ENCODE data around the gene HS3ST5. TPM values are rescaled to one million over a fixed set of nuclear protein-coding genes. Genes with fewer than 3 reads are reported as not detected.
"Not testable (repeated sequence)": the region's sequence is repeated elsewhere in the genome, so short reads cannot be mapped to it uniquely, and the experiment has no call there.

The HS3ST5 gene
- total RNA-seq, 1 donor from 2014 or later, result under 0.01 TPM

GRCh38 chr6:114149182-114149581, 193.6 kb downstream of the HS3ST5 start:
- not testable (repeated sequence) for H3K27ac ChIP-seq (ENCODE audit: low read depth, low read length); H3K9me3 ChIP-seq (ENCODE audit: control insufficient read depth in 3 of 3, low read length in 3 of 3); H3K27me3 ChIP-seq (ENCODE audit: control insufficient read depth in 3 of 3, insufficient read depth in 3 of 3, low read length in 3 of 3); H3K4me1 ChIP-seq (ENCODE audit: control insufficient read depth in 3 of 3, insufficient read depth in 3 of 3, low read length in 3 of 3); H3K9ac ChIP-seq (ENCODE audit: low read depth in 1 of 3, low read length in 3 of 3); H3K36me3 ChIP-seq (ENCODE audit: control insufficient read depth in 3 of 3, insufficient read depth in 3 of 3, low read length in 3 of 3); H3K4me3 ChIP-seq (ENCODE audit: low read length in 3 of 3)

- H3K4me3 ChIP-seq (ENCODE audit: low read length in 3 of 3), result no peak overlapping the region
- no peaks in the 10 kb centered on the region for H3K27me3 ChIP-seq (ENCODE audit: control insufficient read depth in 3 of 3, insufficient read depth in 3 of 3, low read length in 3 of 3)
- peaks cover 0 to 2% (median 0%) of the 10 kb centered on the region in 3 donors for H3K4me1 ChIP-seq (ENCODE audit: control insufficient read depth in 3 of 3, insufficient read depth in 3 of 3, low read length in 3 of 3)
- no peak overlapping the region for H3K9ac ChIP-seq (ENCODE audit: low read depth in 1 of 3, low read length in 3 of 3)
- H3K27ac ChIP-seq (ENCODE audit: low read depth, low read length), result no peak overlapping the region
- no peaks in the 10 kb centered on the region for H3K36me3 ChIP-seq (ENCODE audit: control insufficient read depth in 3 of 3, insufficient read depth in 3 of 3, low read length in 3 of 3)
- H3K9me3 ChIP-seq (ENCODE audit: control insufficient read depth in 3 of 3, low read length in 3 of 3), result peaks cover 0 to 4% (median 0%) of the 10 kb centered on the region in 3 donors
These were observed 197.7 kb downstream of the HS3ST5 start for GRCh38 chr6:114144887-114145851.

GRCh38 chr6:114142258-114142657, 200.6 kb downstream of the HS3ST5 start:
- H3K9me3 ChIP-seq (ENCODE audit: control insufficient read depth in 3 of 3, low read length in 3 of 3), result peaks cover 0 to 2% (median 0%) of the 10 kb centered on the region in 3 donors
- H3K27me3 ChIP-seq (ENCODE audit: control insufficient read depth in 3 of 3, insufficient read depth in 3 of 3, low read length in 3 of 3), result no peaks in the 10 kb centered on the region
- no peak overlapping the region for H3K9ac ChIP-seq (ENCODE audit: low read depth in 1 of 3, low read length in 3 of 3)
- no peaks in the 10 kb centered on the region for H3K36me3 ChIP-seq (ENCODE audit: control insufficient read depth in 3 of 3, insufficient read depth in 3 of 3, low read length in 3 of 3)
- H3K4me1 ChIP-seq (ENCODE audit: control insufficient read depth in 3 of 3, insufficient read depth in 3 of 3, low read length in 3 of 3), result peaks cover 0 to 2% (median 0%) of the 10 kb centered on the region in 3 donors
- H3K27ac ChIP-seq (ENCODE audit: low read depth, low read length), result no peak overlapping the region
- H3K4me3 ChIP-seq (ENCODE audit: low read length in 3 of 3), result no peak overlapping the region

- Histone ChIP-seq H3K4me1 (ENCODE audit: control insufficient read depth in 3 of 3, insufficient read depth in 3 of 3, low read length in 3 of 3) (peaks cover 0 to 6% (median 0%) of the 10 kb centered on the region in 3 donors), H3K36me3 (ENCODE audit: control insufficient read depth in 3 of 3, insufficient read depth in 3 of 3, low read length in 3 of 3) (no peaks in the 10 kb centered on the region), H3K9ac (ENCODE audit: low read depth in 1 of 3, low read length in 3 of 3) (no peak overlapping the region), H3K27me3 (ENCODE audit: control insufficient read depth in 3 of 3, insufficient read depth in 3 of 3, low read length in 3 of 3) (no peaks in the 10 kb centered on the region), H3K4me3 (ENCODE audit: low read length in 3 of 3) (no peak overlapping the region), H3K27ac (ENCODE audit: low read depth, low read length) (no peak overlapping the region), H3K9me3 (ENCODE audit: control insufficient read depth in 3 of 3, low read length in 3 of 3) (no peaks in the 10 kb centered on the region)
These were observed 202.4 kb downstream of the HS3ST5 start for GRCh38 chr6:114140416-114140815.

- no peaks in the 10 kb centered on the region for H3K36me3 ChIP-seq (ENCODE audit: control insufficient read depth in 3 of 3, insufficient read depth in 3 of 3, low read length in 3 of 3)
- H3K9ac ChIP-seq (ENCODE audit: low read depth in 1 of 3, low read length in 3 of 3), result no peak overlapping the region
- peaks cover 0 to 6% (median 0%) of the 10 kb centered on the region in 3 donors for H3K4me1 ChIP-seq (ENCODE audit: control insufficient read depth in 3 of 3, insufficient read depth in 3 of 3, low read length in 3 of 3)
- no peaks in the 10 kb centered on the region for H3K27me3 ChIP-seq (ENCODE audit: control insufficient read depth in 3 of 3, insufficient read depth in 3 of 3, low read length in 3 of 3)
- H3K4me3 ChIP-seq (ENCODE audit: low read length in 3 of 3), result no peak overlapping the region
- H3K27ac ChIP-seq (ENCODE audit: low read depth, low read length), result no peak overlapping the region
- H3K9me3 ChIP-seq (ENCODE audit: control insufficient read depth in 3 of 3, low read length in 3 of 3), result no peaks in the 10 kb centered on the region
These were observed 204.1 kb downstream of the HS3ST5 start for GRCh38 chr6:114138577-114139248.

- no peaks in the 10 kb centered on the region for H3K9me3 ChIP-seq (ENCODE audit: control insufficient read depth in 3 of 3, low read length in 3 of 3)
- no peaks in the 10 kb centered on the region for H3K36me3 ChIP-seq (ENCODE audit: control insufficient read depth in 3 of 3, insufficient read depth in 3 of 3, low read length in 3 of 3)
- no peak overlapping the region for H3K4me3 ChIP-seq (ENCODE audit: low read length in 3 of 3)
- no peak overlapping the region for H3K9ac ChIP-seq (ENCODE audit: low read depth in 1 of 3, low read length in 3 of 3)
- H3K4me1 ChIP-seq (ENCODE audit: control insufficient read depth in 3 of 3, insufficient read depth in 3 of 3, low read length in 3 of 3), result peaks cover 0 to 5% (median 0%) of the 10 kb centered on the region in 3 donors
- H3K27ac ChIP-seq (ENCODE audit: low read depth, low read length), result no peak overlapping the region
- no peaks in the 10 kb centered on the region for H3K27me3 ChIP-seq (ENCODE audit: control insufficient read depth in 3 of 3, insufficient read depth in 3 of 3, low read length in 3 of 3)
These were observed 207.4 kb downstream of the HS3ST5 start for GRCh38 chr6:114135363-114135971.

- no peak overlapping the region for H3K27ac ChIP-seq (ENCODE audit: low read depth, low read length)
- H3K4me3 ChIP-seq (ENCODE audit: low read length in 3 of 3), result no peak overlapping the region
- no peaks in the 10 kb centered on the region for H3K9me3 ChIP-seq (ENCODE audit: control insufficient read depth in 3 of 3, low read length in 3 of 3)
- no peaks in the 10 kb centered on the region for H3K36me3 ChIP-seq (ENCODE audit: control insufficient read depth in 3 of 3, insufficient read depth in 3 of 3, low read length in 3 of 3)
- H3K27me3 ChIP-seq (ENCODE audit: control insufficient read depth in 3 of 3, insufficient read depth in 3 of 3, low read length in 3 of 3), result no peaks in the 10 kb centered on the region
- peaks cover 0 to 5% (median 0%) of the 10 kb centered on the region in 3 donors for H3K4me1 ChIP-seq (ENCODE audit: control insufficient read depth in 3 of 3, insufficient read depth in 3 of 3, low read length in 3 of 3)
- no peak overlapping the region for H3K9ac ChIP-seq (ENCODE audit: low read depth in 1 of 3, low read length in 3 of 3)
These were observed 209.0 kb downstream of the HS3ST5 start for GRCh38 chr6:114133816-114134215.

GRCh38 chr6:114131945-114132344, 210.9 kb downstream of the HS3ST5 start:
- no peak overlapping the region for H3K4me3 ChIP-seq (ENCODE audit: low read length in 3 of 3)
- no peaks in the 10 kb centered on the region for H3K36me3 ChIP-seq (ENCODE audit: control insufficient read depth in 3 of 3, insufficient read depth in 3 of 3, low read length in 3 of 3)
- H3K27ac ChIP-seq (ENCODE audit: low read depth, low read length), result no peak overlapping the region
- H3K9me3 ChIP-seq (ENCODE audit: control insufficient read depth in 3 of 3, low read length in 3 of 3), result no peaks in the 10 kb centered on the region
- no peaks in the 10 kb centered on the region for H3K27me3 ChIP-seq (ENCODE audit: control insufficient read depth in 3 of 3, insufficient read depth in 3 of 3, low read length in 3 of 3)
- H3K4me1 ChIP-seq (ENCODE audit: control insufficient read depth in 3 of 3, insufficient read depth in 3 of 3, low read length in 3 of 3), result peaks cover 0 to 5% (median 0%) of the 10 kb centered on the region in 3 donors
- no peak overlapping the region for H3K9ac ChIP-seq (ENCODE audit: low read depth in 1 of 3, low read length in 3 of 3)

GRCh38 chr6:114125576-114125975, 217.2 kb downstream of the HS3ST5 start:
- Histone ChIP-seq H3K36me3 (ENCODE audit: control insufficient read depth in 3 of 3, insufficient read depth in 3 of 3, low read length in 3 of 3) (no peaks in the 10 kb centered on the region), H3K27me3 (ENCODE audit: control insufficient read depth in 3 of 3, insufficient read depth in 3 of 3, low read length in 3 of 3) (no peaks in the 10 kb centered on the region), H3K4me1 (ENCODE audit: control insufficient read depth in 3 of 3, insufficient read depth in 3 of 3, low read length in 3 of 3) (peaks cover 0 to 9% (median 0%) of the 10 kb centered on the region in 3 donors), H3K4me3 (ENCODE audit: low read length in 3 of 3) (no peak overlapping the region), H3K27ac (ENCODE audit: low read depth, low read length) (no peak overlapping the region), H3K9ac (ENCODE audit: low read depth in 1 of 3, low read length in 3 of 3) (no peak overlapping the region), H3K9me3 (ENCODE audit: control insufficient read depth in 3 of 3, low read length in 3 of 3) (no peaks in the 10 kb centered on the region)
